Left colon (tissue), 2 donors: ENCODE results near the gene RSRC1. TPM values are rescaled to one million over a fixed set of nuclear protein-coding genes. Genes with fewer than 3 reads are reported as not detected.
"Not testable (repeated sequence)": the region's sequence is repeated elsewhere in the genome, so short reads cannot be mapped to it uniquely, and the experiment has no call there.

Source experiments
- ATAC-seq: fragments of 200-7000 bp; cut with Tn5 transposase; one replicate; pipeline ENCODE4 v1.9.1; 2020; ENCODE audit warnings: mild to moderate bottlenecking, moderate library complexity
- DNase-seq, 2 donors: peaks; one replicate each; pipeline ENCODE4 v3.0.0-alpha.2; 2020
- intact Hi-C, 2 donors: fragments of 100-400 bp; cut with DNase I in 1 of 2; cut with micrococcal nuclease in 1 of 2; formaldehyde crosslinking; loops; one replicate each; pipeline versions ENCODE4 v1.11.2 to v1.14.0; 2022; cut with DNase I, micrococcal nuclease
- total RNA-seq, 2 donors: library from RNA; stranded (reverse); fragmentation: NEBNext Ultra II Directional; extraction: Animal tissue kit (Norgen Biotek cat#: 25700); gene quantifications; one replicate each; pipeline ENCODE4 v1.2.1, GENCODE V29; 2021
- donor health status: DM: no; HTN: no; CAD: no.
- donor health status: DM: yes; HTN: yes; CAD: no.

The RSRC1 gene
- total RNA-seq, 2 donors from 2014 or later = 24.9 to 30.6 TPM

DNA sequence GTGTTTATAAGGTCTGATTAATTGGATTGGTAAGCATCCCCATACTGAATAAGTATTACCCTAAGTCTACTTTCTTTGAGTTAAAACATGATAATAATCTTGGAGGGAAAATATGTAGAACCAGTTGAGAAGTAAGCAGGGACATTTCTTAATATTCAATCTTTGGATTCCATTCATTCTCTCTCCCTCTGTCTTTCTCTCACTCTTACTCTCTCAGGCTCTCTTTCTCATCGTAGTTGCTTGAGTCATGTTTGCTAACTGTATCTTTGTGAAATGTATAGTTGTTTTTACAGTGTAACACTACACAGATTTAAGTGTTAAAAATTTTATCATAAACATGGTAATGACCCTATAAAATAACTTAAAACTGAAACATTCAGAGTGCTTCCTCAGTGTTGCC is 163.8 kb downstream of the RSRC1 start:
- DNase-seq (no peak), ATAC-seq (no peak)
- intact Hi-C loops = no loop called here

DNA sequence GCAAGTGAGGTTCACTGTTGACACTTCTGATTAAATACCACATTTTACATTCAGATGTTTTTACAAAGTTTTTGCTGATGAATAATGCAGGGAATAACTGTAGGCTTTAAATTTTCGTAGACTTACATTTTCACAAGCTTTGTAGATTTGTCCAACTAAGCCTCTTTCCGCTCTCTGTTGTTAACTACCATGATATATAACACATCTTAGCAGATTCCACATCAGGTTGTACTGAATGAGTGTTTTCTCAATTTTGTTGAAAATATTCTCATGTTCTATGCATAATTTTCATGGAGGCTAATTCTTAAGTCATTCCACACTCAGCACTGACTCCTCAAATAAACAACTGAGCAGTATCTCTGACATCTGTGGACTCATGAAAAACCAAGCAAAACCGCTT is 168.3 kb downstream of the RSRC1 start:
- ATAC-seq (no peak), DNase-seq (no peak)
- intact Hi-C loops = no loop called here

DNA sequence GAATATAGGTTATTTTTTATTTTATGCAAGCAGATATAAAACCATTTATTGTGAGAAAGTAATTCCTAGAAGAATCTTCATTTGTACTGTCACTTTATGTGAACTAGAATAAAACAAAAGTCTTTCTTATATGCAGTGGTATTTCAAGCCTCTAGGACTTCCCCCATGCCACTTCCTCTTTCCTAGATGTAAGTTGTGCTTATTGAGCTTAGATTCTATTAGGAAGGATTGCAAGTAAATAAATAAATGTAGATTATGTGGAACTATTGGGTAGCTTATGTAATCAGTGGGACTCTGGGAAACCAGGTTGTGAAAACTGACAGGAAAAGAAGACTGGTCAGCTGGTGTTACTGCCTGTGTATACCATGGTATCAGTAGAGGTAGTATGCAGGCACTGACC is 169.7 kb downstream of the RSRC1 start:
- no peak for DNase-seq
- intact Hi-C loops = no loop called here
- ATAC-seq = no peak

DNA sequence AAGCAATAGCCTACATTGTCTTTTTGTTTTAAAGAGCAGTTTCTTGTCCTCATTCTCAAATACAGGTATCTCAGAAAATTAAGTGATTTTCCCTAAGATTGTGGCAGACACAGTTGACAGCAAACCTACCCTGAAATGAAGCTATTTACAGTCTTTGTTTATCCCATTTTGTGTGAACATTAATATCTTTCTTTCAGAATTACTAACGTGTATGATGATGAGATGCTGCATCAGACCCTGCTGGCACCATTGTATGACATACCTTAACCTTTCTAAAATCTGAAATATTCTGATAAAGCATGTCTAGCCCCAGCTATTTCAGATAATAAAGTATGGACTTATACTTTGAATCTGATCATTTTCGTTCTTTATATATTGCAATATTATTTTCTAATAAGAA is 185.9 kb downstream of the RSRC1 start:
- no peak for ATAC-seq
- intact Hi-C loops = no loop called here
- DNase-seq = no peak

DNA sequence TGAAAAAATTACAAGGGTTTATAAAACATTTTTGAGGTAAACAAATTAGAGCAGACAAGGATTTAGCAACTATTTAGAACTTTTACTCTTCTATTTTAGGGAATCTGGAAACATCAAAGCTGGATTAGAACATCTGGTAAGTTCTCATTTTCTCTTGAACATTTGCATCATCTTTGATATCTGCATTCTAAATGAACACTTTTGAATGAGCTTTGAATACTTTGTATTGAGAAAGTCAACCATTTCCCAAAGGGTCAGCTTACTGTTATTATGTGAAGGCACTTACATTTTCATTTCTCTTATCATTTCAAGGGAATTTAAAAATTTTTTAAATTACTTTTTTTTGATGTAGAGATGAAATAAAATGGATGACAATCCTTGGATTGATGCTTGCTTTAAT is 188.1 kb downstream of the RSRC1 start:
- DNase-seq (no peak), ATAC-seq (no peak)
- intact Hi-C loops = no loop called here

DNA sequence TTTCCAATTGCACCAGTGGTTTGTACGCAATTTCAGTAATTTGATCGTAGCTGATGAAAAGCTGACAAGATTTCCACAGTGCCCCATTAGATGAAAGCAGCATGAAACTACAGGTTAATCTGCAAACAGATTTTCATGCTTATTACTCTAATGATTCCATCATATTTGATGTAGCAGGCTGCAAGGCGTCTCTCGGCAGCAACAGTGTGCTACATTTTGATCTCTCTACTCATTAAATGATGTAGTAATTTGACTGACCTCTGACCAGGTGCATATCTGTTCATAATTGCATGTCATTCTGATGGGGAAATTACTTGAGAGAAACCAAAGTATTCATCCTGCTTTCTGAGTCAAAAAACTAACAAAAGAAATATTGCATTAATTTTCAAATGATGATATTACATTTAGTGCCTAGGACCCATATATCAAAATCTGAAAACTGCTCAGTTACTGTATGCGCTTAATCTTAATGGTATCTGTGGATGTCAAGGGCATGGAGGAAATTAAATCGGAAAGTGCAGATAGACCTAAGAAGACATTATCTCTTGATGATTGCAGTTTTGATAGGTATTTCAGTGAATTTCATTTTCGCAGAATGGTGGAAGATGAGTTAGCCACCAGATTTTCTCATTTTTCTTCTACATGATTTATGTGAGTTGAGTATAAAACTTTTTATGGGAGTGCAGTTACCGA is 198.5 kb downstream of the RSRC1 start:
- ATAC-seq (no peak), DNase-seq (no peak)
- intact Hi-C loops = no loop called here

DNA sequence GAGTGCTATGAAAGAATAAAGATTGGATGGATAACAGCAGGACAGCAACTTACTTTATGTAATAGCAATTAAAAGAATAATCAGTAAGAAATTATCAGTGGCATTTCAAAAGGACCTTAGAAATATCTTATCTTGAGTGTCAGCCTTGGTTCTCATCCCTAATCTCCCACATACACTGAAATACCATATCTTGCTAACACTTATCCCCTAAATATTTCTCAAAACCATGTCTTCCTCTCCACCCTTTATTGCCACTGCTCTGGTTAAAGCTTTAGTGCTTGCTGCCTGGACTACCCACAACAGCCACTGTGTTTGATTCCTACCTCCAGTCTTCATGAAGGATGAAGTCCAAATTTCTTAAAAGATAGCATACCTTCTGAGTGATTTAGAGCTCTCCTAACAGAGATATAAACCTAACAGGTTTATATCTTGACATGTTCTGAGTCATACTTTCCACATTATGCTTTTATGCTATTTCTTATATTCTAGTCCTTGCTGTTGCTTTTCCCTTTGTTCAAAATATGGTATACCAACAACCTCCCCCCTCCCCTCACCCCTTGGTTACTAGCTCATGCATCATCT is 202.8 kb downstream of the RSRC1 start:
- DNase-seq (no peak), ATAC-seq (no peak)
- intact Hi-C loops = no loop called here

DNA sequence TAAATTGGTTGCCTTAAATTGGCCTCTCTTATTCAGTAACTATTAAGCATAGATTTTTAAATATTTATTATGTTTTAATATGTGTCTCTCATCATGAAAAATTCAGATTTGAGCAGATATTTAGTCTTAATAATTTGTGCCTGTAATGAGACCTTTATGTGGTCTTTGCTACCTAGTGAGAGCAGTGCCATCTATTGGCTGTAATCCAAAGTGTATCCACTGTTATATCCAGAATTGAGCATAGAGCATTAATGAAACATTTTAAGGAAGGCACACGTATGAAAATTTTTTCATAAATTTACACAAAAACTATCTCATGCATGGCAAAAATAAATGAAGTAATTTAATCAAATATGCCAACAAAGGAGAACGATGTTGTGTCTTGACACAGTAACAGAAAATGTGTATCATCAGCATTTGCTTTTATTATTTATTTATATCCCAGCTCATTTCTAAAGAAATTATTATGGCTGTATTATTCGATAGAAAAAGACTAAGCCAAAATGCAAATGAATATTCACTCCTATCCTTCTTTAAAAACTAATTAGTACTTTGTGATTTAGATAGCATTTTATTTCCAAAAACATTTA is 203.5 kb downstream of the RSRC1 start:
- intact Hi-C loops = no loop called here
- DNase-seq (no peak), ATAC-seq (no peak)

DNA sequence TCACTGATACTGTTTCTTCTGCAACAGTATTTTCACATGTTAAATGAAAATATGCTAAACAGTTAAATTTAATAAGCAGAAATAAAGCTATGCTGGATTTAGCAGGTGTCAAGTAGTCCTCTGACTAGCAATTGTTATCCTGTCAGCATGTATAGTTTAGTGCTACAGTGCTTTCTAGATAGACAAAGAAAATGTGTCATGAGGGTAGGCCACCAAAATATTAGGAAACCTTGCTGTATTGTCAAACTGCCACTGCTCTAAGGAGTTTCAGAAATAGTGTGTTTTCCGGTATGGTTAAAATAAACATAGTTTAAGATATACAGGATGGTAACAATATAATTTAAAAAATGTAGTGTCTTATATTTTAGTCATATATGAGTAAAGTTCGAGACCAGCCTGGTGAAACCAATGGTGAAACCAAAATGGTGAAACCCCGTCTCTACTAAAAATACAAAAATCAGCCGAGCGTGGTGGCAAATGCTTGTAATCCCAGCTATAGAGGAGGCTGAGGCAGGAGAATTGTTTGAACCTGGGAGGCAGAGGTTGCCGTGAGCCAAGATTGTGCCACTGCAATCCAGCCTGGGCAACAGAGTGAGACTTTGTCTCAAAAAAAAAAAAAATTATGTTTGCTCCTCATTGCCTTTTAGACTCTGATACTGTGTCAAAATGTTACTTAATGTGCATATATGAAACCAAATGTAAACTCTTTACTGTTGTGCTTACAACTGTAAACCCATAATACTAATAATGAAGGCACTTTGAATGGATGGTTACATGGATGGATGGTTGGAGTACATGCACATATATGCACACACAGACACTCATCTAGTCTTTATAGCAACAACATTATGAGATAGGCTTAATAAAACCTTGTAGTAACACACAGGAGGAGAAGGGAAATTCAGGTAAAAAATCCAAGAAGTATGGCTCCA is 204.8 kb downstream of the RSRC1 start:
- ATAC-seq (no peak), DNase-seq (no peak)
- intact Hi-C loops = no loop called here

DNA sequence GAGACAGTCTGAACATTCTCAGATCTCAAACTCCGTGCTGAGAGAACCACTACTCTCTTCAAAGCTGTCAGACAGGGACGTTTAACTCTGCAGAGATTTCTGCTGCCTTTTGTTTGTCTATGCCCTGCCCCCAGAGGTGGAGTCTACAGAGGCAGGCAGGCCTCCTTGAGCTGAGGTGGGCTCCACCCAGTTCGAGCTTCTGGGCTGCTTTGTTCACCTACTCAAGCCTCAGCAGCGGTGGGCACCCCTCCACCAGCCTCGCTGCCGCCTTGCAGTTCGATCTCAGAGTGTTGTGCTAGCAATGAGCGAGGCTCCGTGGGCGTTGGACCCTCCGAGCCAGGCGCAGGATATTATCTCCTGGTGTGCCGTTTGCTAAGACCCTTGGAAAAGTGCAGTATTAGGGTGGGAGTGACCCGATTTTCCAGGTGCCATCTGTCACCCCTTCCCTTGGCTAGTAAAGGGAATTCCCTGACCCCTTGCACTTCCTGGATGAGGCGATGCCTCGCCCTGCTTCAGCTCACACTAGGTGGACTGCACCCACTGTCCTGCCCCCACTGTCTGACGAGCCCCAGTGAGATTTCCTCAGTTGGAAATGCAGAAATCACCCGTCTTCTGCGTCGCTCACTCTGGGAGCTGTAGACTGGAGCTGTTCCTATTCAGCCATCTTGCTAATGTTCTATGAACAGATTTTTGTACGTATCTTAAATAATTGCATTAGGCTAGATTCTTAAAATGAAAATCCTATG is 220.0 kb downstream of the RSRC1 start:
- DNase-seq = peak; percentile 17 to 25
- intact Hi-C loops = not testable (repeated sequence)
- ATAC-seq = peak; percentile 26

DNA sequence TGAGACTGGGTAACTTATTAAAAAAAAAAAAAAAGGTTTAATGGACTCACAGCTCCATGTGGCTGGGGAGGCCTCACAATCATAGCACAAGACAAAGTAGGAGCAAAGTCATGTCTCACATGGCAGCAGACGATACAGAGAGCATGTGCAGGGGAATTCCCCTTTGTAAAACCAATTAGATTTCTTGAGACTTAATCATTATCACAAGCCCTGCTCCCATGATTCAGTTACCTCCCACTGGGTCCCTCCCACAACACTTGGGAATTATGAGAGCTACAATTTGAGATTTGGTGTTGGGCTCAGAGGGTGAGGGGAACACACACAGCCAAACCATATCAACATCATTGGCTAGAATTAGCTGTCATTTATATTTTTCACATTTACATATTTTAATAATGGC is 221.0 kb downstream of the RSRC1 start:
- intact Hi-C loops = no loop called here
- no peak for ATAC-seq
- no peak for DNase-seq

DNA sequence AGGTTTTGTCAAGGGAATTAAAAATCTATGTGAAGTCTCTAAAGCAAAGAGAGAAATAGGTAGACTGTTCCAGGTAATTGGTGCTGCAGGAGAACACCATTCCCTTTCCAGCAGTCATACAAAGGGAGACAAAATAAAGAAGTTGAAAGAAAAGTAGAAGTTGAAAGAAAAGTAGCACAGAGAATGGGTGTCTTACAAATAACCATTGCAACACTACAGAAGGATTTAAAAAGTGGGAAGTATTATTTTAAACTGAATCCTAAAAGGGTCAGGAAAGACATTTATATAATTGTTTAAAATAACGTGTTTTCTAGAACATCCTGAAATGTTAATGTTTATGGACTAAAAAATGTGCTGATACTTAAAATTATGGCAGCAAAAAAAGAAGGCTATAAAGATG is 223.8 kb downstream of the RSRC1 start:
- DNase-seq (no peak), ATAC-seq (no peak)
- intact Hi-C loops = no loop called here

DNA sequence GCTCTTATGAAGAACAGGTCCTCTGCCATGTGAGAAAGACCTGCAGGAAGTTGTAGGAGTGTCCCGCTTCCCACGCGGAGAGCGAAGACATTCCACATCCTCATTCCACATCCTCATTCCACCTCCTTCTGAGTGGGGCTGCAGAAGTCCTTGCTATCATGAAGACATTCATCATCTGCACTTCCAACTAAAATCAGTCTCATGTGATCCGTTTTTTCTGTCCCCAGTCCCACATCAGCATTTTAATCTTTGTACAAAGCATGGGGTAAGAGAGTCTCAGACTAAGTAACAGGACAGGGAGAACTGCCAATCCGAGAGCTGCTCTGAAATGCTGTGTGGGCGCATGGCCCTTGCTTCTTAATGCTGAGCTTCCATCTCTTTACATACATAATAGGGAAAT is 227.2 kb downstream of the RSRC1 start:
- DNase-seq (no peak), ATAC-seq (no peak)
- intact Hi-C loops = no loop called here

DNA sequence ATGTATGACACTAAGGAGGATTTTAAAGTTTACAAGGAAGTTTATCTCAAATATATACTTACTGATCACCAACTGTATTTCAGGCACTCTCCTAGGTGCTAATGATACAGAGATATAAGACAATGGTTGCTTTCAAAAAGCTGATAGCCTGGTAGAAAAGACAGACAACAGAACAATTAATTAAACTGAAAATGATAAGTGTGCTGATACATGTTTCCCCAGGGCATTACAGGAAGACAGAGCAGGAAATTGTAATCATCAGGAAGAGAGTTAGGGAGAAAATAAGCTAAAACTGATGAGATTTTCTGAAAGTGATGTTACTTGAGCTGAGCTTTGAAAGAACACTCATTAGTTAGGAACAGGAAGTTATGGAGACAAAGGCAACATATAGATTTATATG is 229.7 kb downstream of the RSRC1 start:
- no peak for ATAC-seq
- DNase-seq = no peak
- intact Hi-C loops = no loop called here

DNA sequence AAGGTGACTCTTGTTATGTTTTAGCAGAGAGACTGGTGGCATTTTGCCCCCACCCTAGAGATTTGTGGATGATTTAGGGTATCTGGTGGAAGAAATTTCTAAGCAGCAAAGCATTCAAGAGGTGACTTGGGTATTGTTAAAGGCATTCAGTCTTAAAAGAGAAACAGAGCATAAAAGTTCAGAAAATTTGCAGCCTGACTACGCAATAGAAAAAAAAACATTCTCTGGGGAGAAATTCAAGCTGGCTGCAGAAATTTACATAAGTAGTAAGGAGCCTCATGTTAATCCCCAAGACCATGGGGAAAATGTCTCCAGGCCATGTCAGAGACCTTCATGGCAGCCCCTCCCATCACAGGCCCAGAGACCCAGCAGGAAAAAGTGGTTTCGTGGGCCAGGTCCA is 231.1 kb downstream of the RSRC1 start:
- DNase-seq, intact Hi-C loops, ATAC-seq: not testable (repeated sequence)

DNA sequence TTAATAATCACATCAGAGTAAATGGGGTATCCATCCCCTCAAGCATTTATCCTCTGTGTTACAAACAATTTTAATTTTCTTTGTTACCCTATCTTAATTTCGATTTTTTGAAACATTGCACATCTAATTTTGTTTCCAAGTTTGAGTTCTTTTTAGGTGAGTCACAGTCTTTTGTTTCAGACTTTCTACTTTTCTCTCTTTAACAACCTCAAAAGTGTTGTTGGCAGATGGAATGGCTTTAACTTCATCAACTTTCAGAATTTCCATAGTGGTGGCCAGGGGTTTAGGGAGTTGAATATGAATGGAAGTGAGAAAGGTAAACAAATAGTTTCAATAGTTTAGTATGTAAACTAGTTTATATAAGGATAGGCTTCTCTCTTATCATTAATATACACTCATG is 238.1 kb downstream of the RSRC1 start:
- no peak for ATAC-seq
- intact Hi-C loops = no loop called here

DNA sequence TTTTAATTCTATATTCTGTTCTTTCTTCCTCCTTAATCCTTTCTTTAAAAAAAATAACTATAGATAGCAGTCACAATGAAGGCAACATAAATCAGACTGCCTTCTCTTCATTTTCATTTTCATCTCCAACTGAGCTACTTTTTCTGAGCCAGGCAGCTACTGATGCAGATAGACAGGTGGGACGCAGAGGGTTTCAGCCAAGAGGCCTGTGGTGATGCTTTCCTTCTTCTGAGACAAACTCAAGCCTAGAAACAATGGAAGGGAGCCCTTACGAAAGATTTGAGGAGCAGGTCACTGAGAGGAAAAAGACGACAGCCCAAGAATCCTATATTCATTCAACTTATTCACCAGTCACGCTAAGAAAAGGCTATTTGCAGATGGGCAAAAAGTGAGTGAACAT is 241.1 kb downstream of the RSRC1 start:
- no peak for DNase-seq
- intact Hi-C loops = no loop called here
- ATAC-seq = no peak

More for the DNA sequence above, 238.1 kb downstream of the RSRC1 start:
- no peak for DNase-seq

DNA sequence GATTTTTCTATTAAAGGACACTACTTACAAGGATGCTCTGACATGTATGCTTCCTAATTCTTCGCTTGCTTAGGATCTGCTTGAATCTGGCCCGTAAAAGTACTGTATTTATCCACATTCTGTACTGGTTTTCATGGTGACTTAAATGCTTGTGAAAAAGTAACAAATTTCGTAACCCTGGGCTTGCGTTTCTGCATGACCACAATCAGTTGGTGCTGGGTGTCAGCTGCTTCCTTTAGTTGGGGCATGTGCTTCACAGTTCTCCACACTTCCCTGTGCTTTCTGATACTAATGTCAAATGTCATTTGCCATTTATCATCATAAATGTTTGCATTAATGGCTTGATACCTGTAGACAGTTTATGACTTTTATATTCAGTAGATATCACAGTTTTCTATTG is 242.7 kb downstream of the RSRC1 start:
- intact Hi-C loops = no loop called here
- DNase-seq (peak in 1 of 2 donors; percentile 27), ATAC-seq (no peak)

DNA sequence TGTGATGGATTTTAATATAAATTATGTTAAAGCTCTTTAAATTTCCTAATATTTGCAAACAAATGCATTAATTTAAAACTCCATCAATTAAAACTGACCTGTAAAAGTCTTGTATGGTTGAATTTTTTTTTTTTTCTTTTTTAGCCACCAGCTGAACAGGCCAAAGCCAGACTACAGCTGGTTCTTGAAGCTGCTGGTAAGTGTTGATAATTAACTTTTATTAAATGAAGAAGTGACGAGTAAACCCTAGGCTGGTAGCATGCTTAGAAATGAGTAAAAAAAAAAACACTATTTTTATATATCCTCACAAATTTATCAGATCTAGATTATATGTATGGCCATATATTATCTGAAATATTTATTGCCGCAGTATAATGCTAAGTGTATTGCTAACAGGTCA is 244.8 kb downstream of the RSRC1 start:
- intact Hi-C loops = no loop called here
- DNase-seq (no peak), ATAC-seq (no peak)
